GM12878 (cell line): ENCODE data around the gene SRXN1. TPM values are rescaled to one million over a fixed set of nuclear protein-coding genes. Genes with fewer than 3 reads are reported as not detected.

Experiments
- ATAC-seq: fragments of 200-7000 bp; cut with Tn5 transposase; 3 replicates; pipeline ENCODE4 v1.9.1; 2020; ENCODE audit warnings: mild to moderate bottlenecking, moderate library complexity
- BruUV-seq: library from RNA; stranded (reverse); fragments of 400-500 nt; replicated peaks from 2 replicates; lab custom pipeline; 2021; lab: Mats Ljungman, UMichigan
- CTCF ChIA-PET: fragments of 300-600 bp; sonication (Branson Sonifier 250); formaldehyde crosslinking; extraction: SDS; loops from one replicate; lab custom pipeline; 2021; ENCODE audit warnings: inconsistent platforms; lab: Yijun Ruan, JAX
- POLR2A ChIA-PET: fragments of 350-600 bp; formaldehyde crosslinking; extraction: SDS; loops from one replicate; lab custom pipeline; 2021; ENCODE audit warnings: inconsistent platforms; lab: Charles Lee
- RAD21 ChIA-PET: fragments of 300-600 bp; sonication (Branson Sonifier 250); formaldehyde crosslinking; loops from one replicate; lab custom pipeline; 2023; ENCODE audit warnings: antibody characterized with exemption; ENCODE audit not compliant: unreplicated experiment; lab: Charles Lee
- SMC1A ChIA-PET: fragments of 300-600 bp; sonication (Branson Sonifier 250); formaldehyde crosslinking; loops from one replicate; lab custom pipeline; 2023; ENCODE audit not compliant: unreplicated experiment, uncharacterized antibody; lab: Charles Lee
- DNase-seq: peaks from one replicate; pipeline ENCODE4 v3.0.0-alpha.2; 2011; ENCODE audit warnings: low read depth, low spot score
- FAIRE-seq: peaks from 3 replicates; lab custom pipeline; 2011; peaks lifted over from hg19 to GRCh38; lab: Jason Lieb, UNC
- H2AFZ ChIP-seq: 2 replicates; pipeline ENCODE4 v1.6.0; 2011; ENCODE audit warnings: low read depth, low read length, control low read depth; ENCODE audit not compliant: control insufficient read depth
- H3K27ac ChIP-seq: 2 replicates; pipeline ENCODE4 v1.5.1; 2011; ENCODE audit warnings: control low read depth; ENCODE audit not compliant: control insufficient read depth, insufficient read depth
- H3K27me3 ChIP-seq, 2 experiments: replicated peaks in 1 of 2; 2 replicates each; pipeline versions ENCODE4 v1.6.0 to v1.6.1; 2011; ENCODE audit warnings: low read length in 1 of 2; ENCODE audit not compliant: control insufficient read depth in 2 of 2, insufficient read depth in 2 of 2
- H3K36me3 ChIP-seq, 2 experiments: 2 replicates each; pipeline ENCODE4 v1.5.1; 2011; ENCODE audit warnings: low read length in 1 of 2; ENCODE audit not compliant: control insufficient read depth in 2 of 2, insufficient read depth in 2 of 2
- H3K4me1 ChIP-seq: 2 replicates; pipeline ENCODE4 v1.6.1; 2011; ENCODE audit warnings: mild to moderate bottlenecking, low read length, moderate library complexity, mixed read lengths; ENCODE audit not compliant: control insufficient read depth, insufficient read depth
- H3K4me2 ChIP-seq: 2 replicates; pipeline ENCODE4 v1.6.0; 2011; ENCODE audit warnings: control low read depth; ENCODE audit not compliant: control insufficient read depth, insufficient read depth
- H3K4me3 ChIP-seq: fragments of 200-600 bp; sonication (generic); 2 replicates; pipeline ENCODE4 v1.5.1; 2016
- H3K79me2 ChIP-seq: 2 replicates; pipeline ENCODE4 v1.6.0; 2011; ENCODE audit warnings: low read length; ENCODE audit not compliant: control insufficient read depth, insufficient read depth
- H3K9ac ChIP-seq: 2 replicates; pipeline ENCODE4 v1.8.0; 2011; ENCODE audit warnings: low read length, control low read depth, mixed read lengths; ENCODE audit not compliant: control insufficient read depth, insufficient read depth
- H3K9me3 ChIP-seq: replicated peaks from 3 replicates; pipeline ENCODE4 v1.5.1; 2011; ENCODE audit warnings: mild to moderate bottlenecking, low read length; ENCODE audit not compliant: control insufficient read depth, insufficient read depth
- H4K20me1 ChIP-seq: 2 replicates; pipeline ENCODE4 v1.6.0; 2011; ENCODE audit not compliant: control insufficient read depth, insufficient read depth
- BACH1 ChIP-seq: fragments of 450-650 bp; IDR thresholded peaks from 2 replicates; pipeline ENCODE4 v1.6.1; 2017; ENCODE audit warnings: mild to moderate bottlenecking, borderline replicate concordance
- EGR1 ChIP-seq, 2 experiments: IDR thresholded peaks; 1 replicate in 1 of 2; 2 replicates in 1 of 2; pipeline ENCODE4 v1.6.1; 2011 to 2012; ENCODE audit warnings: low read depth in 2 of 2, low read length in 2 of 2, borderline replicate concordance in 1 of 2, mild to moderate bottlenecking in 1 of 2, moderate library complexity in 1 of 2
- JUNB ChIP-seq: IDR thresholded peaks from 2 replicates; pipeline ENCODE4 v1.6.1; 2016; ENCODE audit warnings: antibody characterized with exemption, mild to moderate bottlenecking
- LARP7 ChIP-seq: fragments of 450-650 bp; IDR thresholded peaks from 2 replicates; pipeline ENCODE4 v1.6.1; 2017; ENCODE audit warnings: mild to moderate bottlenecking
- NFIC ChIP-seq: IDR thresholded peaks from 2 replicates; pipeline ENCODE4 v1.6.1; 2012; ENCODE audit warnings: low read depth, mild to moderate bottlenecking, inconsistent platforms, low read length, moderate library complexity
- PAX8 ChIP-seq: fragments of 450-650 bp; IDR thresholded peaks from 2 replicates; pipeline ENCODE4 v1.6.1; 2017; ENCODE audit warnings: mild to moderate bottlenecking, moderate library complexity
- POLR2A ChIP-seq: IDR thresholded peaks from 2 replicates; pipeline ENCODE4 v1.6.1; 2011; ENCODE audit warnings: low read depth, mild to moderate bottlenecking, low read length
- RBBP5 ChIP-seq: fragments of 200-600 bp; sonication (generic); conservative IDR thresholded peaks from 2 replicates; pipeline ENCODE4 v1.6.1; 2016
- SP1 ChIP-seq: IDR thresholded peaks from one replicate; pipeline ENCODE4 v1.6.1; 2011; ENCODE audit warnings: low read depth, low read length
- ZNF24 ChIP-seq: fragments of 450-650 bp; IDR thresholded peaks from 2 replicates; pipeline ENCODE4 v1.6.1; 2017; ENCODE audit warnings: antibody characterized with exemption, mild to moderate bottlenecking
- ZNF622 ChIP-seq: fragments of 450-650 bp; IDR thresholded peaks from 2 replicates; pipeline ENCODE4 v1.6.1; 2017; ENCODE audit warnings: mild to moderate bottlenecking, inconsistent platforms
- WGBS: methylation state at CpG from one replicate; pipeline ENCODE4 v1.1.6; 2016; ENCODE audit warnings: low lambda C conversion rate; ENCODE audit not compliant: insufficient replicate concordance, insufficient coverage; ENCODE audit errors: missing lambda C conversion rate; 5-methylcytosine and 5-hydroxymethylcytosine counted together
- in situ Hi-C: fragments of 300-500 bp; cut with MboI; formaldehyde crosslinking; loops from 9 replicates; pipeline ENCODE4 v1.14.3; 2018; ENCODE audit warnings: mixed read lengths
- intact Hi-C: fragments of 100-400 bp; cut with micrococcal nuclease; formaldehyde crosslinking; loops from one replicate; pipeline ENCODE4 v1.14.2; 2022; ENCODE audit not compliant: unreplicated experiment
- polyA plus RNA-seq, 11 experiments: library from polyadenylated mRNA; depleted of rRNA in 4 of 11; unstranded in 6 of 11; stranded (reverse) in 5 of 11; fragments of >200 nt; fragmentation: Nextera tagmentation in 4 of 11; fragmentation: Illumina TruSeq in 1 of 11; extraction: Ambion mirVana in 4 of 11; extraction: Trizol in 1 of 11; gene quantifications; 1 replicate in 1 of 11; 2 replicates in 10 of 11; pipeline versions ENCODE4 v1.2.1 to v1.2.3, GENCODE V29; 2011 to 2016; ENCODE audit warnings: inconsistent platforms in 2 of 11, missing spikeins in 2 of 11, low read depth in 1 of 11
- total RNA-seq, 4 experiments: library from RNA; depleted of rRNA in 3 of 4; stranded (reverse); fragments of >200 nt in 3 of 4; fragmentation: Illumina TruSeq in 1 of 4; extraction: Trizol in 1 of 4; gene quantifications; 2 replicates each; pipeline versions ENCODE4 v1.2.1 to v1.2.3, GENCODE V29; 2013 to 2021
- TF ChIP-seq, protein P1 (sequence below): fragments of 450-650 bp; IDR thresholded peaks from 2 replicates; pipeline ENCODE4 v1.6.1; 2017; ENCODE audit warnings: mild to moderate bottlenecking, moderate library complexity
- TF ChIP-seq, protein P2 (sequence below): IDR thresholded peaks from 2 replicates; pipeline ENCODE4 v1.6.1; 2011; ENCODE audit warnings: low read depth, low read length, improper control_type of control experiment, borderline replicate concordance

Gene SRXN1
- total and polyA plus RNA-seq, 10 of the 15 experiments (the other 5 are each of a cell fraction or from before 2014, with no cell fraction given): 4.1 to 20.5 (median 15.6) TPM

DNA sequence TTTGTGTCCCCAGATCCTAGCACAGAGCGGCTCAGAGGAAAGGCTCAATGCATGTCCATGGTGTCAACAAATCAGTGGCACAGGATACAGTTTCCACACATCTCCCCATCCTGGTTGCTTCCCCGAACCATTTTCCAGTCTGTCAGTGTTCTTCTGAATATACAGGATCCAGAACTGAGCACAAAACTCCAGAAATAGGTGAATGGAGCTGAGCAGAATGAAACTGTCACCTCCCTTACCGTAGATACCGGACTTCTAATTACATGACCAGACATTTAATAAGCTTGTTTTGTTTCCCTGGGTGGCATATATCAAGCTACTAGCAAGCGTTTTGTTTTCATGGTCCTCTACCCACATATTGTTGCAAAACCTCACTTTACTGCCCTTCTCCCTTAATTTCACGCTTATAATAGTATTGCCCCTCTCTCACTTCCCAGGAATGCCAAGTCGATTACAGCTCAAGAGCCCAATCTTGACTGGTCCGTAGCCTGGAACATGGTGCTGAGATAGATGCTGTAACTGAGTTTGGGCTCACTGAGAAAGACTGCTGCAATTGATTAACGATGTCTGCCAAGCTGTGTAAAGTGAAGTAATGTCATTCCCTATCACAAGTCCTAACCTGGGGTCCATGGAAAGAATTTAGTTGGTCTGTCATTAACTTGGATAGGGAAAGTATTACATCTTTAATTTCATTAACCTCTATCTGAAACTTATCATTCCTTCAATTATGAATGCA is 34.6 kb upstream of the SRXN1 start:
- intact Hi-C loops: no loop called here
- no peak overlapping the region for H3K4me2 ChIP-seq
- DNase-seq (no peak), FAIRE-seq (no peak)
- CTCF ChIA-PET: interaction anchor here (0.8 to 1.6 kb wide), 2 partner anchors 26 to 333 kb away, joined by 3 to 4 read pairs; no protein-coding TSS in a partner anchor
- TF ChIP-seq RBBP5 (no peak), JUNB (no peak), SP1 (no peak), POLR2A (no peak)
- TF ChIP-seq, all 136 proteins: peak for 0
- H3K27me3 ChIP-seq: no peaks in the 10 kb centered on the region; a peak in 2 of 4 replicates
- ChIA-PET RAD21 (no interaction called here), SMC1A (no interaction called here), POLR2A (interaction anchor here (0.6 kb wide), 1 partner anchor 15 kb away, joined by 4 read pairs; no protein-coding TSS in a partner anchor)
- in situ Hi-C loops: no loop called here
- no peak overlapping the region for H3K27ac ChIP-seq
- no peaks in the 10 kb centered on the region for H4K20me1 ChIP-seq
- H3K4me1 ChIP-seq: no peaks in the 10 kb centered on the region
- H3K9ac ChIP-seq: no peak overlapping the region
- H3K79me2 ChIP-seq: no peaks in the 10 kb centered on the region
- H3K4me3 ChIP-seq: no peak overlapping the region
- 24% methylated on average over 9 of the region's 9 CpGs for WGBS
- no peaks in the 10 kb centered on the region for H3K36me3 ChIP-seq
- no peaks in the 10 kb centered on the region for H3K9me3 ChIP-seq
- BruUV-seq: no TSS peak
- H2AFZ ChIP-seq: no peak overlapping the region
- ATAC-seq: no peak

DNA sequence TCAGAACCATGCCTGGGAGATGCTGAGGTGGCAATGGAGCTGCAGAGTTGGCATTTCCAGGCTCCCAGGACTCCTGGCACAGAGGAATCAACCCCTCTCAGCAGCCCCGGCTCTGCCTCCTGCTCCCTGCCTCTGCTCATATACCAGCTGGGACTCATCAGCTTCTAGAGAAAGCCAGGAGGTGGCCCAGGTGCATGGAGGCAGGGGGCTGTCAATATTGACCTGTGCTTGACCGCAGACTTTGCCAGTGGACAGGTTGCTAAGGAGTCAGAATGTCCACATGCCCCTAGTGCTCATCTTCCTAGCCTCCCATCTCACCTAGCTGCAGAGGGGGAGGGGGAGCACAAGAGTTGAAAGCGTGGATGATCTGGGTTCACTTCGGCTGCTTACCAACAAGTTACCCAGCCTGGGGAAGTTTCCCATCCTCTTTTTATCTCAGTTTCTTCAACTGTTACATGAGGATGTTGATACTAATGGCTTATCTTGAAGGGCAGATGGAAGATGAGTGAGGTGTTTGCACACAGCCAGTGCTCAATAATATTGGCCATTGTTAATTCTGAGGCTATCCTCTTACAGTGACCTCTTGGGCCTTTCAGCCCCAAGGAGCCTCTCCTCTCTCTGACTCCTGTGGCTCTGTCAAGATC is 31.8 kb upstream of the SRXN1 start:
- DNase-seq (no peak), ATAC-seq (no peak), FAIRE-seq (no peak)
- BruUV-seq: no TSS peak
- Histone ChIP-seq H3K4me3 (no peak overlapping the region), H3K4me1 (no peaks in the 10 kb centered on the region), H3K79me2 (no peaks in the 10 kb centered on the region), H3K36me3 (no peaks in the 10 kb centered on the region), H3K27ac (no peak overlapping the region), H3K4me2 (no peak overlapping the region), H3K9ac (no peak overlapping the region), H4K20me1 (no peaks in the 10 kb centered on the region), H2AFZ (no peak overlapping the region), H3K27me3 (peaks cover 0 to 1% of the 10 kb centered on the region in 2 experiments; a peak in 3 of 4 replicates), H3K9me3 (no peaks in the 10 kb centered on the region)
- CTCF ChIA-PET: interaction anchor here (1.7 kb wide), 1 partner anchor 18 kb away, joined by 5 read pairs; no protein-coding TSS in a partner anchor
- intact Hi-C loops: no loop called here
- RAD21 ChIA-PET: no interaction called here
- WGBS: 33% methylated on average over 4 of the region's 4 CpGs
- in situ Hi-C loops: no loop called here
- SMC1A ChIA-PET: interaction anchor here (0.7 kb wide), 1 partner anchor 14 kb away, joined by 3 read pairs; no protein-coding TSS in a partner anchor
- POLR2A ChIA-PET: no interaction called here
- TF ChIP-seq LARP7 (no peak), EGR1 (IDR thresholded peaks at IDR 0.05; ENCODE audit: borderline replicate concordance in 1 of 2, low read depth in 2 of 2, low read length in 2 of 2) (no peak), ZNF622 (no peak), ZNF24 (no peak), PAX8 (no peak), NFIC (no peak), BACH1 (no peak)
- TF ChIP-seq, protein P1, sequence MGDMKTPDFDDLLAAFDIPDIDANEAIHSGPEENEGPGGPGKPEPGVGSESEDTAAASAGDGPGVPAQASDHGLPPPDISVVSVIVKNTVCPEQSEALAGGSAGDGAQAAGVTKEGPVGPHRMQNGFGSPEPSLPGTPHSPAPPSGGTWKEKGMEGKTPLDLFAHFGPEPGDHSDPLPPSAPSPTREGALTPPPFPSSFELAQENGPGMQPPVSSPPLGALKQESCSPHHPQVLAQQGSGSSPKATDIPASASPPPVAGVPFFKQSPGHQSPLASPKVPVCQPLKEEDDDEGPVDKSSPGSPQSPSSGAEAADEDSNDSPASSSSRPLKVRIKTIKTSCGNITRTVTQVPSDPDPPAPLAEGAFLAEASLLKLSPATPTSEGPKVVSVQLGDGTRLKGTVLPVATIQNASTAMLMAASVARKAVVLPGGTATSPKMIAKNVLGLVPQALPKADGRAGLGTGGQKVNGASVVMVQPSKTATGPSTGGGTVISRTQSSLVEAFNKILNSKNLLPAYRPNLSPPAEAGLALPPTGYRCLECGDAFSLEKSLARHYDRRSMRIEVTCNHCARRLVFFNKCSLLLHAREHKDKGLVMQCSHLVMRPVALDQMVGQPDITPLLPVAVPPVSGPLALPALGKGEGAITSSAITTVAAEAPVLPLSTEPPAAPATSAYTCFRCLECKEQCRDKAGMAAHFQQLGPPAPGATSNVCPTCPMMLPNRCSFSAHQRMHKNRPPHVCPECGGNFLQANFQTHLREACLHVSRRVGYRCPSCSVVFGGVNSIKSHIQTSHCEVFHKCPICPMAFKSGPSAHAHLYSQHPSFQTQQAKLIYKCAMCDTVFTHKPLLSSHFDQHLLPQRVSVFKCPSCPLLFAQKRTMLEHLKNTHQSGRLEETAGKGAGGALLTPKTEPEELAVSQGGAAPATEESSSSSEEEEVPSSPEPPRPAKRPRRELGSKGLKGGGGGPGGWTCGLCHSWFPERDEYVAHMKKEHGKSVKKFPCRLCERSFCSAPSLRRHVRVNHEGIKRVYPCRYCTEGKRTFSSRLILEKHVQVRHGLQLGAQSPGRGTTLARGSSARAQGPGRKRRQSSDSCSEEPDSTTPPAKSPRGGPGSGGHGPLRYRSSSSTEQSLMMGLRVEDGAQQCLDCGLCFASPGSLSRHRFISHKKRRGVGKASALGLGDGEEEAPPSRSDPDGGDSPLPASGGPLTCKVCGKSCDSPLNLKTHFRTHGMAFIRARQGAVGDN: no peak
- TF ChIP-seq, protein P2, sequence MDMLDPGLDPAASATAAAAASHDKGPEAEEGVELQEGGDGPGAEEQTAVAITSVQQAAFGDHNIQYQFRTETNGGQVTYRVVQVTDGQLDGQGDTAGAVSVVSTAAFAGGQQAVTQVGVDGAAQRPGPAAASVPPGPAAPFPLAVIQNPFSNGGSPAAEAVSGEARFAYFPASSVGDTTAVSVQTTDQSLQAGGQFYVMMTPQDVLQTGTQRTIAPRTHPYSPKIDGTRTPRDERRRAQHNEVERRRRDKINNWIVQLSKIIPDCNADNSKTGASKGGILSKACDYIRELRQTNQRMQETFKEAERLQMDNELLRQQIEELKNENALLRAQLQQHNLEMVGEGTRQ: no peak
